Esophagus squamous epithelium (tissue), 5 donors: Measurements from ENCODE around the gene COA8. TPM values are rescaled to one million over a fixed set of nuclear protein-coding genes. Genes with fewer than 3 reads are reported as not detected.
A peak's percentile ranks its signal among the peaks of the same experiment; 100 is the strongest.

Source experiments
- DNase-seq: peaks from one replicate; lab custom pipeline; 2025; lab: John Stamatoyannopoulos, UW
- H3K27ac ChIP-seq, 4 donors: fragments of 200-600 bp; sonication (generic); one replicate each; pipeline ENCODE4 v1.5.1; 2016 to 2019; ENCODE audit warnings: mild to moderate bottlenecking in 1 of 4
- H3K27me3 ChIP-seq, 4 donors: fragments of 200-600 bp; sonication (generic); 1 replicate in 3 of 4; 2 replicates in 1 of 4; pipeline versions ENCODE4 v1.5.1 to v1.6.0; 2017 to 2021; ENCODE audit warnings: antibody characterized with exemption in 1 of 4
- H3K36me3 ChIP-seq, 3 donors: fragments of 200-600 bp; sonication (generic); one replicate each; pipeline ENCODE4 v1.5.1; 2016 to 2019
- H3K4me1 ChIP-seq, 3 donors: fragments of 200-600 bp; sonication (generic); one replicate each; pipeline ENCODE4 v1.5.1; 2017 to 2019
- H3K4me3 ChIP-seq, 4 donors: fragments of 200-600 bp; sonication (generic); 1 replicate in 3 of 4; 2 replicates in 1 of 4; pipeline ENCODE4 v1.5.1; 2016 to 2019; ENCODE audit warnings: mild to moderate bottlenecking in 2 of 4, moderate library complexity in 1 of 4
- H3K9me3 ChIP-seq, 3 donors: fragments of 200-600 bp; sonication (generic); one replicate each; pipeline ENCODE4 v1.5.1; 2016 to 2019
- CTCF ChIP-seq, 6 experiments: fragments of 450-650 bp in 4 of 6; fragments of 200-600 bp in 2 of 6; sonication (generic) in 2 of 6; IDR thresholded peaks; one replicate each; pipeline ENCODE4 v1.5.1; 2016 to 2019; ENCODE audit warnings: antibody characterized with exemption in 6 of 6, mild to moderate bottlenecking in 4 of 6, moderate library complexity in 4 of 6
- POLR2A ChIP-seq, 4 donors: fragments of 450-650 bp; IDR thresholded peaks; one replicate each; pipeline ENCODE4 v1.6.1; 2017; ENCODE audit warnings: antibody characterized with exemption in 4 of 4, mild to moderate bottlenecking in 4 of 4, moderate library complexity in 3 of 4
- WGBS, 2 donors: methylation state at CpG; one replicate each; pipeline ENCODE4 v1.1.5; 2018; 5-methylcytosine and 5-hydroxymethylcytosine counted together
- intact Hi-C: fragments of 100-400 bp; cut with DNase I; formaldehyde crosslinking; loops from one replicate; pipeline ENCODE4 v1.15.0; 2022
- total RNA-seq, 4 donors: library from RNA; depleted of rRNA; stranded (reverse); fragments of >200 nt; gene quantifications; one replicate each; pipeline ENCODE4 v1.1.0, GENCODE V29; 2016
- donor health status: DM: yes; HTN: yes; CAD: no.

COA8 gene
- total RNA-seq, 4 donors from 2014 or later: 18.2 to 28.7 (median 22.7) TPM

DNA sequence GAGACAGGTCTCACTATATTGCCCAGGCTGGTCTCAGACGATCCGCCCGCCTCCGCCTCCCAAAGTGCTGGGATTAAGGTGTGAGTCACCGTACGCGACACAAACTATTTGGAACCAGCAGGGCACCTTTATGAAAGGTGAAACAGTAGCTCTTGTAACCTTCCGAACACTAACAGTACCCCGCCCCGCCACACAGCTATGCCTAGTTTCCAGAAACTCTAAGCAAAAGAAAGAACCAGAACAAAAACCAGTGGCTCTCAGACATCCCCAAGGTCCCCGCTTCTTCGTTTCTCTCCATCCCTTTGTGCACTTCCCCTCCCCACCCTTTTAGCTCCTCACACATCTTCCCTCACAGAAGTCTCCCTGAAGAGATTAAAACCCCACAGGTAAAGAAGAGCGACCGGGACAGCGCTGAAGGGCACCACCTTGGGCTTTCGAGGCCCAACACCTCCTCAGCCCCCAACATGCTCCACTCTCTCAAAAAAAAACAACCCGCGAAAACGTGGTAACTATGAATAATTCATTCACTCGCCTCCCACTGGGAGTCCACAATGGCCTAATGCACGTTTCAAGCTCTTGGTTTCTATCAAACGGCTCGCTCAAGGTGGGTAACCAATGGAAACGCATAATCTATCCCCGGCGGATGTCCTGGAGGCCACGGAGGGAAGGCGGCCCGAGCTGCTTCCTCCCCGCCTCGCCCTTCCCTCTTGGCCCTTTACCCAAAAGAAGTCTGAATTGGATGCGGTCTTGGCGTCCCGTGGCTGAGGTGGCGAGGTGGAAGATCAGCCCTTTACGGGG, 1.2 kb upstream of the COA8 start:
- intact Hi-C loops: no loop called here
- H3K4me3 ChIP-seq: peak overlapping the region; percentile 89 to 100 (median 95)
- WGBS, 2 donors: 2 to 4% methylated on average over 25 to 28 of the region's 36 CpGs
- H3K9me3 ChIP-seq: no peaks in the 10 kb centered on the region
- TF ChIP-seq POLR2A (IDR thresholded peaks at IDR 0.05) (peak in 1 of 4 donors; percentile 22), CTCF (IDR thresholded peaks at IDR 0.05) (peak in 2 of 6 experiments; percentile 30 to 38)
- no peak for DNase-seq
- no peaks in the 10 kb centered on the region for H3K27me3 ChIP-seq
- peak overlapping the region; percentile 95 to 100 (median 98) for H3K27ac ChIP-seq
- H3K4me1 ChIP-seq: peaks cover 43 to 88% (median 47%) of the 10 kb centered on the region in 3 donors
- H3K36me3 ChIP-seq: peaks cover 0 to 37% (median 9%) of the 10 kb centered on the region in 3 donors

DNA sequence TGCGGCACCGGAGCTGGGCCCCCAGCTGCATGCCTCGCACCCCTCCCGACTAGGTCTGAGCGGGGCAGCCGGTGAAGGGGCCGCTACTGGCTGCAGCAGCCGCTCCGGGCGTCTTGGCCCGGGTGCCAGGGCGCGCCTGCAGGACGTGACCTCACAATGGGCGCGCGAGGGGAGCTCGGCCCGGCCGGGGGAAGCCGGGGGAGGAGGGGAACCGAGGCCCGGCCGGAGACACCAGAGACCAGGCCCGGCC, 656 bp upstream of the COA8 start:
- DNase-seq: no peak
- intact Hi-C loops: no loop called here
- 0% methylated on average over 2 of the region's 25 CpGs for WGBS, 2 donors
- H3K4me3 ChIP-seq: peak overlapping the region; percentile 89 to 100 (median 95)
- H3K27me3 ChIP-seq: no peaks in the 10 kb centered on the region
- no peak for TF ChIP-seq POLR2A (IDR thresholded peaks at IDR 0.05)
- TF ChIP-seq CTCF (IDR thresholded peaks at IDR 0.05): no peak
- peaks cover 0 to 42% (median 9%) of the 10 kb centered on the region in 3 donors for H3K36me3 ChIP-seq
- H3K9me3 ChIP-seq: no peaks in the 10 kb centered on the region
- H3K4me1 ChIP-seq: peaks cover 43 to 87% (median 46%) of the 10 kb centered on the region in 3 donors
- H3K27ac ChIP-seq: peak overlapping the region; percentile 95 to 100 (median 98)

- no peaks in the 10 kb centered on the region for H3K9me3 ChIP-seq
- DNase-seq: no peak
- intact Hi-C loops: no loop called here
- H3K27me3 ChIP-seq: no peaks in the 10 kb centered on the region
- WGBS, 2 donors: 1% methylated on average over 22 of the region's 22 CpGs
- TF ChIP-seq CTCF (IDR thresholded peaks at IDR 0.05): no peak
- no peak for TF ChIP-seq POLR2A (IDR thresholded peaks at IDR 0.05)
- peak overlapping the region; percentile 89 to 100 (median 95) for H3K4me3 ChIP-seq
- peaks cover 42 to 76% (median 43%) of the 10 kb centered on the region in 3 donors for H3K4me1 ChIP-seq
- H3K36me3 ChIP-seq: peaks cover 0 to 35% (median 6%) of the 10 kb centered on the region in 3 donors
- H3K27ac ChIP-seq: peak overlapping the region; percentile 95 to 100 (median 98)
These were observed 463 bp downstream of the COA8 start for GRCh38 chr14:103563226-103563620.

DNA sequence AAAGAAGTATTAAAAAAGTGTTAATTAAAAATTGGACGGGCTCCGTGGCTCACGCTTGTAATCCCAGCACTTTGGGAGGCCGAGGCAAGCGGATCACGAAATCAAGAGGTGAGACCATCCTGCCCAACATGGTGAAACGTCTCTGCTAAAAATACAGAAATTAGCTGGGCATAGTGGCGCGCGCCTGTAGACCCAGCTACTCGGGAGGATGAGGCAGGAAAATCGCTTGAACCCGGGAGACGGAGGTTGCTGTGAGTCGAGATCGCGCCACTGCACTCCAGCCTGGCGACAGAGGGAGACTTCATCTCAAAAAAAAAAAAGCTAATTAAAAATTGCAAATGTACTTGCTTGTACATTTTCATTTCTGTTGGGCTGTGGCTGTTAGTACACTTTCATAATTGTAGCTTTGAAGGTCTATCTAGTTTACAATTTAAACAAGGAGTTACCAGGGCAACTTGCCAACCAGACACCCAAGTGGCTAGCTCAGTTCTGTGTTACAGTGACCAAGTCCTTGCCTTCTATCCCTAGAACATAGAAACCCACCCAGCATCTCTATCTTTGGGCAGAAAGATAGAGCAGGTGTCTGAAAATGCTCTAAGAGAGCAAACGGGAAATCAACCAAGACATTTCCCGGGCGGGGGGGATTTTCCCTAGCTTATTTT, 1.2 kb downstream of the COA8 start:
- intact Hi-C loops: no loop called here
- H3K9me3 ChIP-seq: no peaks in the 10 kb centered on the region
- H3K36me3 ChIP-seq: peaks cover 0 to 28% (median 3%) of the 10 kb centered on the region in 3 donors
- 44 to 58% methylated on average over 18 to 21 of the region's 21 CpGs for WGBS, 2 donors
- peaks cover 35 to 74% (median 36%) of the 10 kb centered on the region in 3 donors for H3K4me1 ChIP-seq
- no peaks in the 10 kb centered on the region for H3K27me3 ChIP-seq
- TF ChIP-seq POLR2A (IDR thresholded peaks at IDR 0.05) (no peak), CTCF (IDR thresholded peaks at IDR 0.05) (no peak)
- H3K4me3 ChIP-seq: peak overlapping the region; percentile 89 to 100 (median 95)
- peak overlapping the region in 3 of 4 donors; percentile 95 to 100 (median 97) for H3K27ac ChIP-seq
- DNase-seq: no peak

- H3K36me3 ChIP-seq: peaks cover 0 to 27% (median 5%) of the 10 kb centered on the region in 3 donors
- intact Hi-C loops: no loop called here
- WGBS, 2 donors: 77 to 79% methylated on average over 7 to 8 of the region's 8 CpGs
- H3K27ac ChIP-seq: no peak overlapping the region
- H3K4me1 ChIP-seq: peaks cover 4 to 77% (median 18%) of the 10 kb centered on the region in 3 donors
- H3K4me3 ChIP-seq: no peak overlapping the region
- no peaks in the 10 kb centered on the region for H3K9me3 ChIP-seq
- no peak for DNase-seq
- H3K27me3 ChIP-seq: no peaks in the 10 kb centered on the region
- no peak for TF ChIP-seq CTCF (IDR thresholded peaks at IDR 0.05)
- no peak for TF ChIP-seq POLR2A (IDR thresholded peaks at IDR 0.05)
These were observed 6.2 kb downstream of the COA8 start for GRCh38 chr14:103568952-103569351.
